Subcutaneous abdominal adipose tissue (tissue), 5 donors: ENCODE data around the gene PHF10.
"Not testable (repeated sequence)": the region's sequence is repeated elsewhere in the genome, so short reads cannot be mapped to it uniquely, and the experiment has no call there.

ENCODE experiments used
- H3K27ac ChIP-seq: one replicate; pipeline ENCODE4 v1.7.0; 2013; ENCODE audit warnings: low read depth, mild to moderate bottlenecking, inconsistent platforms, low read length, moderate library complexity
- H3K27me3 ChIP-seq, 5 donors: one replicate each; pipeline ENCODE4 v1.7.0; 2013; ENCODE audit warnings: low read length in 5 of 5, inconsistent platforms in 1 of 5; ENCODE audit not compliant: control insufficient read depth in 5 of 5, insufficient read depth in 4 of 5
- H3K36me3 ChIP-seq, 5 donors: one replicate each; pipeline ENCODE4 v1.7.0; 2013; ENCODE audit warnings: low read length in 5 of 5; ENCODE audit not compliant: control insufficient read depth in 5 of 5, insufficient read depth in 5 of 5
- H3K4me1 ChIP-seq, 5 donors: one replicate each; pipeline ENCODE4 v1.7.0; 2013; ENCODE audit warnings: low read length in 5 of 5, mild to moderate bottlenecking in 3 of 5, moderate library complexity in 1 of 5; ENCODE audit not compliant: control insufficient read depth in 5 of 5, insufficient read depth in 5 of 5
- H3K4me3 ChIP-seq, 5 donors: one replicate each; pipeline ENCODE4 v1.7.0; 2013; ENCODE audit warnings: low read length in 5 of 5, low read depth in 1 of 5
- H3K9ac ChIP-seq, 5 donors: one replicate each; pipeline ENCODE4 v1.7.0; 2013; ENCODE audit warnings: low read length in 5 of 5, mild to moderate bottlenecking in 4 of 5, moderate library complexity in 3 of 5
- H3K9me3 ChIP-seq, 5 donors: one replicate each; pipeline ENCODE4 v1.7.0; 2013; ENCODE audit warnings: low read length in 5 of 5; ENCODE audit not compliant: control insufficient read depth in 5 of 5
- donor health status: healthy.
- donor health status: healthy.
- donor health status: healthy.
- donor health status: healthy.
- donor health status: healthy.

PHF10 gene

GRCh38 chr6:169707772-169708171 is 16.5 kb downstream of the PHF10 start:
- Histone ChIP-seq H3K27me3 (no peaks in the 10 kb centered on the region), H3K9me3 (no peaks in the 10 kb centered on the region), H3K4me3 (no peak overlapping the region), H3K4me1 (peaks cover 6 to 24% (median 19%) of the 10 kb centered on the region in 5 donors), H3K36me3 (peaks cover 20 to 42% (median 25%) of the 10 kb centered on the region in 5 donors), H3K9ac (peak overlapping the region in 1 of 5 donors; percentile 11), H3K27ac (no peak overlapping the region)

GRCh38 chr6:169702840-169703246 is 21.5 kb downstream of the PHF10 start:
- H3K36me3 ChIP-seq: peaks cover 3 to 13% (median 11%) of the 10 kb centered on the region in 5 donors
- no peaks in the 10 kb centered on the region for H3K9me3 ChIP-seq
- H3K27ac ChIP-seq: peak overlapping the region; percentile 92
- peak overlapping the region; percentile 77 to 98 (median 94) for H3K9ac ChIP-seq
- no peaks in the 10 kb centered on the region for H3K27me3 ChIP-seq
- peaks cover 6 to 46% (median 43%) of the 10 kb centered on the region in 5 donors for H3K4me1 ChIP-seq
- peak overlapping the region; percentile 38 to 99 (median 93) for H3K4me3 ChIP-seq

GRCh38 chr6:169701954-169702839 is 22.1 kb downstream of the PHF10 start, which contains the start of the genes C6orf120 and WDR27:
TSS of gene C6orf120 (plus strand) at chr6:169702126. CDS start at chr6:169702460, 334 bp downstream.
TSS of gene WDR27 (minus strand) at chr6:169702029. CDS start at chr6:169689005, 13,024 bp downstream.
- Histone ChIP-seq H3K27me3 (no peaks in the 10 kb centered on the region), H3K9ac (peak within 1 kb of the TSS; percentile 89 to 98 (median 94)), H3K4me3 (peak within 1 kb of the TSS; percentile 70 to 99 (median 93)), H3K9me3 (no peaks in the 10 kb centered on the region), H3K27ac (peak within 1 kb of the TSS; percentile 92), H3K36me3 (peaks cover 3 to 13% (median 8%) of the 10 kb centered on the region in 5 donors), H3K4me1 (peaks cover 6 to 46% (median 43%) of the 10 kb centered on the region in 5 donors)

GRCh38 chr6:169701311-169701953 is 22.9 kb downstream of the PHF10 start:
- Histone ChIP-seq H3K9ac (peak overlapping the region; percentile 89 to 98 (median 94)), H3K9me3 (no peaks in the 10 kb centered on the region), H3K27ac (peak overlapping the region; percentile 92), H3K36me3 (peaks cover 3 to 13% (median 8%) of the 10 kb centered on the region in 5 donors), H3K4me1 (peaks cover 6 to 46% (median 43%) of the 10 kb centered on the region in 5 donors), H3K27me3 (no peaks in the 10 kb centered on the region), H3K4me3 (peak overlapping the region; percentile 59 to 99 (median 93))

GRCh38 chr6:169700296-169700695 is 24.0 kb downstream of the PHF10 start:
- H3K4me3 ChIP-seq: no peak overlapping the region
- H3K27me3 ChIP-seq: no peaks in the 10 kb centered on the region
- H3K9ac ChIP-seq: no peak overlapping the region
- peaks cover 2 to 8% (median 7%) of the 10 kb centered on the region in 5 donors for H3K36me3 ChIP-seq
- H3K4me1 ChIP-seq: peaks cover 6 to 46% (median 43%) of the 10 kb centered on the region in 5 donors
- no peak overlapping the region for H3K27ac ChIP-seq
- no peaks in the 10 kb centered on the region for H3K9me3 ChIP-seq

GRCh38 chr6:169697115-169697514 is 27.2 kb downstream of the PHF10 start:
- not testable (repeated sequence) for H3K9me3 ChIP-seq, H3K27me3 ChIP-seq, H3K27ac ChIP-seq, H3K9ac ChIP-seq, H3K36me3 ChIP-seq, H3K4me3 ChIP-seq
- H3K4me1 ChIP-seq: peaks cover 0 to 22% (median 14%) of the 10 kb centered on the region in 5 donors

- no peaks in the 10 kb centered on the region for H3K27me3 ChIP-seq
- peaks cover 0 to 8% (median 0%) of the 10 kb centered on the region in 5 donors for H3K4me1 ChIP-seq
- H3K4me3 ChIP-seq: no peak overlapping the region
- peaks cover 0 to 3% (median 0%) of the 10 kb centered on the region in 5 donors for H3K9me3 ChIP-seq
- peaks cover 0 to 4% (median 0%) of the 10 kb centered on the region in 5 donors for H3K36me3 ChIP-seq
- H3K27ac ChIP-seq: no peak overlapping the region
- no peak overlapping the region for H3K9ac ChIP-seq
Observed at GRCh38 chr6:169695131-169695530, 29.2 kb downstream of the PHF10 start.

- Histone ChIP-seq H3K9ac (no peak overlapping the region), H3K27me3 (no peaks in the 10 kb centered on the region), H3K4me3 (no peak overlapping the region), H3K4me1 (no peaks in the 10 kb centered on the region), H3K27ac (no peak overlapping the region), H3K36me3 (peaks cover 2 to 8% (median 7%) of the 10 kb centered on the region in 5 donors), H3K9me3 (peaks cover 0 to 3% (median 0%) of the 10 kb centered on the region in 5 donors)
Observed at GRCh38 chr6:169692516-169692915, 31.8 kb downstream of the PHF10 start.

GRCh38 chr6:169691260-169691659 is 33.0 kb downstream of the PHF10 start:
- H3K9me3 ChIP-seq: peaks cover 0 to 4% (median 0%) of the 10 kb centered on the region in 5 donors

More at GRCh38 chr6:169691260-169691659, 33.0 kb downstream of the PHF10 start:
- no peak overlapping the region for H3K27ac ChIP-seq
- H3K9ac ChIP-seq: no peak overlapping the region
- no peak overlapping the region for H3K4me3 ChIP-seq
- peaks cover 6 to 12% (median 8%) of the 10 kb centered on the region in 5 donors for H3K36me3 ChIP-seq
- H3K4me1 ChIP-seq: no peaks in the 10 kb centered on the region
- no peaks in the 10 kb centered on the region for H3K27me3 ChIP-seq
